ENCODE measurements around the gene GTF2IRD2.
"Not testable (repeated sequence)": the region's sequence is repeated elsewhere in the genome, so short reads cannot be mapped to it uniquely, and the experiment has no call there.

The GTF2IRD2 gene

GRCh38 chr7:74850833-74851721 lies at the start of gene GTF2IRD2:
TSS of gene GTF2IRD2 (minus strand) at chr7:74851605. CDS start at chr7:74836378, 15,227 bp downstream.
- peak in 1 of 2 donors; percentile 45 for DNase-seq (ENCODE audit: low read depth in 2 of 2)

GRCh38 chr7:74890158-74891123 lies 39.0 kb upstream of the GTF2IRD2 start:
- DNase-seq (ENCODE audit: low read depth in 2 of 2): peak; percentile 39 to 49

DNA sequence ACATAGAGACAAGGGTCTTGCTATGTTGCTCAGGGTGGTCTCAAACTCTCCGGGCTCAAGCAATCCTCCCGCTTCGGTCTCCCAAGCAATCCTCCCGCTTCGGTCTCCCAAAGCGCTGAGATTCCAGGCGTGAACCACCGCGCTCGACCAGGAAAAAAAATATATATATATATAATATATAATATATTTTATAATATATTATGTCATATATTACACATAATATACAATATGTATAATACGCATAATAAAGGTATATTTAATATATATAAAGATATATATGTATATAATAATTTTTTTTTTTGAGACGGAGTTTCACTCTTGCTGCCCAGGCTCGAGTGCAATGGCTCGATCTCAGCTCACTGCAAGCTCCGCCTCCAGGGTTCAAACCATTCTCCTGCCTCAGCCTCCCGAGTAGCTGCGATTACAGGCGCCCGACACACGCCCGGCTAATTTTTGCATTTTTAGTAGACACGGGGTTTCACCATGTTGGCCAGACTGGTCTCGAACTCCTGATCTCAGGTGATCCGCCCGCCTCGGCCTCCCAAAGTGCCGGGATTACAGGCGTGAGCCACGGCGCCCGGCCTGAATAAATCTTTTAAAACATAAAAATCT lies 38.2 kb upstream of the GTF2IRD2 start:
- DNase-seq (ENCODE audit: low read depth in 2 of 2): not testable (repeated sequence)

DNA sequence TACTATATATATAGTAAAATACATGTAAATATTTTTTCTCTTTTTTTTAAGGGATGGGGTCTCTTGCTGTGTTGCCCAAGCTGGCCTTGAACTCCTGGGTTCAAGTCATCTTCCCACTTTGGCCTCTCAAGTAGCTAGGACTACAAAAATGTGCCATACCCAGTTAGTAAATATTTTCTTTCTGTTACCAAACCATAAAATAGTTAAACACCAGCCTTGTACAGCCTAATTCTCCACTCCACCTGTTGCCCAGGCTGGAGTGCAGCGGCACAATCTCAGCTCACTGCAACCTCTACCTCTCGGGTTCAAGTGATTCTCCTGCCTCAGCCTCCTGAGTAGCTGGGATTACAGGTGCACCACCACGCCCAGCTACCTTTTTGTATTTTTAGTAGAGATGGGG lies 33.9 kb upstream of the GTF2IRD2 start:
- DNase-seq (ENCODE audit: low read depth in 2 of 2): not testable (repeated sequence)

DNA sequence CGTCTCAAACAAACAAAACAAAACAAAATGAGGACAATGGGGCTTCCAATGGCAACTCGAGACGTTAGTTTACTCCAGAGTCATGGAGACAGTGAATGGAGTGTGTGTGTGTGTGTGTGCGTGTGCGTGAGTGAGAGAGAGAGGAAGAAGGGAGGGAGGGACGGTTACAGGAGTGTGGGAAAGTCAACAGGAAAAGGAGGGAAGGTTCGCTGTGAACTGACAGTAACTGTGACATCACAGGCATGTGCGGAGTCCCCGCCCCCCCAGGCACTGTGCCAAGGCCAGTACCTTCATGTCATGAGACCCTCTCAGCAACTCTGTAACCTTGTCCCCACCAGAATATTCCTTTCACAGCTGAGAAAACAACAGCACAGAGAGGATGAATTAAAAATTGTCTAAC lies 30.7 kb upstream of the GTF2IRD2 start:
- DNase-seq (ENCODE audit: low read depth in 2 of 2): not testable (repeated sequence)

DNA sequence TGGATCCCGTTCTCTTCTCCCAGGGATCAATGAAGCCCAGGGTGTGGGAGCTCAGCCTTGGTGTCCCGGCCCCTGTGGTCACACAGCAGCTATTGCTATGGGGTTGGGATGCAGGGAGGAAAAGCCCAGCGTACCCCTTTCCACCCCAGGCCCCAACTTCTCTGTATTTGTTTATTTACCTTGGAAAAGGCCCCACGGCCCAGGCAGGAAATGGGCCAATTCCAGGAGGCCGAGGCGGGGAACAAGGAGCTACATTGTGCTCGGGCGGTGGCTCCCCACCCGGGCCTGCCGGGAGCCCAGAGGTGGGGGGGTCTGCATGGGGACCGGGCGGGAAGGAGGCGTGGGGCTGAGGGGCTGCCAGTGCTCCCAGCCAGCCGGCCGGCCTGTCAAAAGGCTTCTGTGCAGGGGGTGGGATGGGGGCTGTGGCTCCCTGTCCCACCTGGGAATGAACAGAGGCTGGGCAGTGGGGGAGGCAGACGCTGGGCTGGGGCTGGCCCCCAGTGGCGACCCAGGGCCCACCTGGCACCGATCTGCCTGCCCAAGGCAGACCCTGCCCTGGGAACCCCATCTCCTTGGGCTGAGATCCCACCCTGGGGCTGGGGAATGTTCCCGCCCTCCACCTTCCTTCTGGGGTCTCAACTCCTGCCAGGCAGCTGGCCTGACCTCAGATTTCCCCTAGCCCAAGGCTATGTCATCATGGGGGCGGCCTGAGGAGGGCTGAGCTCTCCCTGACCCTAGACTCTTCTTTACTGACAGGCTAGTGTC lies 23.5 kb upstream of the GTF2IRD2 start:
- not testable (repeated sequence) for DNase-seq (ENCODE audit: low read depth in 2 of 2)

- DNase-seq (ENCODE audit: low read depth in 2 of 2): not testable (repeated sequence)
Observed at GRCh38 chr7:74874104-74874747, 22.8 kb upstream of the GTF2IRD2 start.

DNA sequence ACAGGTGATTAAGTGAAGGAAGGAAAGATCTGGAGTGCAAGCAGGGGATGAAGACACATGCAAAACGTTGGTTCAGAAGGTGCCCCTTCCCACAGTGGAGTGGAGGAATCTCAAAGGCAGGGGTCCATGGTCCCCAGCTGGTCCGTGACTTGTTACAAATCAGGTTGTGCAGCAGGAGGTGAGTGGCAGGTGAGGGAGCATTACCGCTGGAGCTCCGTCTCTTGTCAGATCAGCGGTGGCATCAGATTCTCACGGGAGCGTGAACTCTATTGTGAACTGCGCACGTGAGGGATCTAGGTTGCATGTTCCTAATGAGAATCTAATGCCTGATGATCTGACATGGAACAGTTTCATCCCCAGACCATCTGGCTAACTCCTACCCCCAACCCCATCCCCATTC lies 21.1 kb upstream of the GTF2IRD2 start:
- DNase-seq (ENCODE audit: low read depth in 2 of 2): not testable (repeated sequence)

DNA sequence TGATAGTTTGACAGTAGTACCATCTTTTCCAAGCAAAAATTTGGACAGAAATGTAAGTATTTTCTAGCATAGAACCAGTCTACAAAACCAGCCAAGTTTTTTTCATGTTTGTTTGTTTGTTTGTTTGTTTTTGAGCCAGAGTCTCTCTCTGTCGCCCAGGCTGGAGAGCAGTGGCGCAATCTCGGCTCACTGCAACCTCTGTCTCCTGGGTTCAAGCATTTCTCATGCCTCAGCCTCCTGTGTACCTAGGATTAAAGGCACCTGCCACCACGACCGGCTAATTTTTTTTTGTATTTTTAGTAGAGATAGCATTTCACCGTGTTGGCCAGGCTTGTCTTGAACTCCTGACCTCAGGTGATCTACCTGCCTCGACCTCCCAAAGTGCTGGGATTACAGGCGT lies 14.4 kb upstream of the GTF2IRD2 start:
- DNase-seq (ENCODE audit: low read depth in 2 of 2): not testable (repeated sequence)

DNA sequence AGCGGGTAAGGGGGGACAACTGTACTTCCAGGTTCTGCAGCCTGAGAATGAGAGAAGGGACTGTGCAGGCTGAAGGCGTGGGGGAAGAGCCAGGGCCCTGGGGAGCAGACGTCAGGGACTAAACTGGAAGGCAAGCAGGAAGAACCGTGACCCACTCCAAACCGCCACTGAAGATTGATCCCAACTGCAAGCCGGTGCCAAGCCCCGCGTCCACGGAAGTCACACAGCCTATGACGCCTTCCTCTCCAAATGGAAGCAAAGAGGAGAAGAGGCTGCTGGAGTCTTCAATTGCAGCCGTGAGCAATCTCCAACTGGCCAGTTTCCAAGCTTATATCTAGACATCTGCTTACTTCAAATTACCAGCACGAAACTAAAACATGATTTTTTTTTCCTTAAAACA lies 1.6 kb downstream of the GTF2IRD2 start:
- DNase-seq (ENCODE audit: low read depth in 2 of 2): not testable (repeated sequence)

DNA sequence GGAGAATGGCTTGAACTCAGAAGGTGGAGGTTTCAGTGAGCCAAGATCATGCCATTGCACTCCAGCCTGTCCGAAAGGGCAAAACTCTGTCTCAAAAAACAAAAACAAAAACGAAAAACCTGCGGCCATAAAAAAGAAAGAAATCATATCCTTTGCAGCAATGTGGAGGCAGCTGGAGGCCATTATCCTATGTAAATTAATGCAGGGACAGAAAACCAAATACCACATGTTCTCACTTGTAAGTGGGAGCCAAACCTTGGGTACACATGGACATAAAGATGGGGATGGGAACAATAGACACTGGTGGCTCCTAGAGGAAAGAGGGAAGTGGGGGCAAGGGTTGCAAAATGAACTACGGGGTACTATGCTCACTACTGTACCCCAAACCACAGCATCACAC lies 21.0 kb downstream of the GTF2IRD2 start:
- DNase-seq (ENCODE audit: low read depth in 2 of 2): not testable (repeated sequence)

GRCh38 chr7:74829959-74830358 lies 21.4 kb downstream of the GTF2IRD2 start:
- DNase-seq (ENCODE audit: low read depth in 2 of 2): not testable (repeated sequence)

- DNase-seq (ENCODE audit: low read depth in 2 of 2): not testable (repeated sequence)
Observed at GRCh38 chr7:74821259-74821658, 30.1 kb downstream of the GTF2IRD2 start.

DNA sequence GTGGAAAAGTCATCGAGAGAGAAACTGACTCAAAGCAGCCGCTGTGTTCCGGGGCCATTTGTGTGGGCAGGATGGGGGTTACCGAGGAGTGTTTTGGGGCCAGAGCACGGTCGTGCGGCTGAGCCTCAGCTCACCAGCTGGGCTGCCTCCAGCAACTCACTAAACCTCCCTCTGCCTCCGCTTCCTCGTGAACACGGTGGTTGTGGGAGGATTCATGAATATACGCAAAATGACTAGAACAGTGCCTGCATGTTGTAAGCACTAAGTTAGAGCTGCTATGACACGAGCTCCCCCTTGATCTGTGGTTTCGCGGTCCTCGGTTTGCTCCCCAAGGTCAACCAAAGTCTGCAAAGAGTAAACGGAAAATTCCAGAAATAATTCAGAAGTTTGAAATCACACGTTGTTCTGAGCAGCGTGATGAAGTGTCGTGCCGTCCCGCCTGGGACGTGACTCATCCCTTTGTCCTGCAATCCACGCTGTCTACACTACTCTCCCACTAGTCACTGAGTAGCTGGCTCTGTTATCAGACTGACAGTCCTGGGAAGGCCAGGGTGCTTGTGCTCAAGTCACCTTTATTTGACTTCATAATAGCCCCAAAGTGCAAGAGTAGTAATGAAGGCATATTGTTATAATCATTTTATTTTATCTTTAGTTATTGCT lies 31.1 kb downstream of the GTF2IRD2 start:
- not testable (repeated sequence) for DNase-seq (ENCODE audit: low read depth in 2 of 2)

- DNase-seq (ENCODE audit: low read depth in 2 of 2): not testable (repeated sequence)
Observed at GRCh38 chr7:74815882-74816281, 35.5 kb downstream of the GTF2IRD2 start.

DNA sequence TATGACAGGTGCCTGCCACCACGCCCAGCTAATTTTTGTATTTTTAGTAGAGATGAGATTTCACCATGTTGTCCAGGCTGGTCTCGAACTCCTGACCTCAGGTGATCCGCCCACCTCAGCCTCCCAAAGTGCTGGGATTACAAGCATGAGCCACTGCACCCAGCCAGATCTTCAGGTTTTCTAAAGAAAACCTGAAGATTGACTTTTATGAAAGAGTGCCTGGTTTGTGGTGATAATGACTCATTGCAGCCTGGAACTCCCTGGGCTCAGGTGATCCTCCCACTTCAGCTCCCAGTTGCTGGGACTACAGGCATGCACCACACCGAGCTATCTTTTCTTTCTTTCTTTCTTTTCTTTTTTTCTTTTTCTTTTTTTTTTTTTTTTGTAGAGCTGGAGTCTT lies 52.8 kb downstream of the GTF2IRD2 start:
- not testable (repeated sequence) for DNase-seq (ENCODE audit: low read depth in 2 of 2)

- not testable (repeated sequence) for DNase-seq (ENCODE audit: low read depth in 2 of 2)
Observed at GRCh38 chr7:74797848-74798622, 53.4 kb downstream of the GTF2IRD2 start.

DNA sequence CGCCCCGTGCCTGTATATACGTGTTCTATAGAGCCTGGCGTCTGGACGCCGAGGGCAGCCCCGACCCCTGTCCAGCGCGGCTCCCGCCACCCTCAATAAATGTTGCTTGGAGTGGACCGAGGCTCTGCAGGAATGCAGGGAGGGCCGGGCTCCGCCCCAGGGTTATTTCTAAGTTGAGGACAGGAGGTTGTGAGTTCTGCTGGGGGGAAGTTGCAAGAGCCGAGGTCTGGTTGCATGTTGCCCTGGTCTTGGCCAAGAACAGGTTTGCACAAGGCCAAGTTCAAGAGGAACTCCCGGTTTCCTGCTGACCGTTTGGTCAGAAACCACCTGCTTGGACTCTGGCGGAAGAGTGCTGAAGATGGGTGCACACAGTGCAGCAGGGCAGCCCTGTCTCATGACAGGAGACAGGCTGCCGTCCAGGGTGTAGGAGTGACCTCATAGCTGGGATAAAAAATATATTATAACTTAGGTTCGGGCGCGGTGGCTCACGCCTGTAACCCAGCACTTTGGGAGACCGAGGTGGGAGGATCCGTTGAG lies 62.1 kb downstream of the GTF2IRD2 start:
- not testable (repeated sequence) for DNase-seq (ENCODE audit: low read depth in 2 of 2)

Measured in stimulated activated CD4-positive, alpha-beta T cell treated with anti-CD3 and anti-CD28 coated beads, Interleukin-1b, Interleukin-23, amount 100 ng/mL, for 1 hour (primary cell).